ENCODE data around the gene NXF1.
"Not testable (repeated sequence)": the region's sequence is repeated elsewhere in the genome, so short reads cannot be mapped to it uniquely, and the experiment has no call there.

Gene NXF1

GRCh38 chr11:62805076-62805892 lies at the start of gene NXF1:
Gene NXF1 (minus strand): TSS chr11:62805440. CDS start chr11:62805356, 84 bp downstream.
- DNase-seq (ENCODE audit: low read depth in 2 of 2): peak; percentile 95

- DNase-seq (ENCODE audit: low read depth in 2 of 2): no peak
Measured at GRCh38 chr11:62854013-62854824, 49.0 kb upstream of the NXF1 start.

- DNase-seq (ENCODE audit: low read depth in 2 of 2): no peak
Measured at GRCh38 chr11:62853279-62853965, 48.2 kb upstream of the NXF1 start.

- no peak for DNase-seq (ENCODE audit: low read depth in 2 of 2)
Measured at GRCh38 chr11:62852523-62853188, 47.4 kb upstream of the NXF1 start.

- DNase-seq (ENCODE audit: low read depth in 2 of 2): no peak
Measured at GRCh38 chr11:62851807-62852522, 46.7 kb upstream of the NXF1 start.

- DNase-seq (ENCODE audit: low read depth in 2 of 2): no peak
Measured at GRCh38 chr11:62850911-62851806, 45.9 kb upstream of the NXF1 start.

GRCh38 chr11:62847767-62848314 lies 42.6 kb upstream of the NXF1 start:
- no peak for DNase-seq (ENCODE audit: low read depth in 2 of 2)

- DNase-seq (ENCODE audit: low read depth in 2 of 2): no peak
Measured at GRCh38 chr11:62846177-62846576, 40.9 kb upstream of the NXF1 start.

GRCh38 chr11:62844154-62844553 lies 38.9 kb upstream of the NXF1 start:
- no peak for DNase-seq (ENCODE audit: low read depth in 2 of 2)

GRCh38 chr11:62843466-62843865 lies 38.2 kb upstream of the NXF1 start:
- DNase-seq (ENCODE audit: low read depth in 2 of 2): no peak

- DNase-seq (ENCODE audit: low read depth in 2 of 2): not testable (repeated sequence)
Measured at GRCh38 chr11:62842891-62843290, 37.7 kb upstream of the NXF1 start.

- no peak for DNase-seq (ENCODE audit: low read depth in 2 of 2)
Measured at GRCh38 chr11:62842171-62842741, 37.0 kb upstream of the NXF1 start.

GRCh38 chr11:62841361-62842170 lies 36.3 kb upstream of the NXF1 start:
- peak; percentile 51 to 70 for DNase-seq (ENCODE audit: low read depth in 2 of 2)

GRCh38 chr11:62840721-62841360 lies 35.6 kb upstream of the NXF1 start:
- peak; percentile 56 to 65 for DNase-seq (ENCODE audit: low read depth in 2 of 2)

- peak; percentile 80 to 82 for DNase-seq (ENCODE audit: low read depth in 2 of 2)
Measured at GRCh38 chr11:62839050-62839945, 34.1 kb upstream of the NXF1 start, which contains the start of gene WDR74. Gene WDR74 (minus strand): TSS chr11:62839590. CDS start chr11:62839570, 20 bp downstream.

- DNase-seq (ENCODE audit: low read depth in 2 of 2): no peak
Measured at GRCh38 chr11:62835336-62835735, 30.1 kb upstream of the NXF1 start.

All from stimulated activated CD4-positive, alpha-beta T cell treated with anti-CD3 and anti-CD28 coated beads, Interleukin-1b, Interleukin-23, amount 100 ng/mL, for 4 hours (primary cell).